HG02943 (cell line): ENCODE measurements around the gene GMPR.
A peak's percentile ranks its signal among the peaks of the same experiment; 100 is the strongest.

ENCODE experiments used
- ATAC-seq: cut with Tn5 transposase; IDR thresholded peaks from one replicate; pipeline ENCODE4 v1.9.1; 2021; ENCODE audit warnings: mild to moderate bottlenecking, low read depth, moderate library complexity; ENCODE audit not compliant: unreplicated experiment

GMPR gene

DNA sequence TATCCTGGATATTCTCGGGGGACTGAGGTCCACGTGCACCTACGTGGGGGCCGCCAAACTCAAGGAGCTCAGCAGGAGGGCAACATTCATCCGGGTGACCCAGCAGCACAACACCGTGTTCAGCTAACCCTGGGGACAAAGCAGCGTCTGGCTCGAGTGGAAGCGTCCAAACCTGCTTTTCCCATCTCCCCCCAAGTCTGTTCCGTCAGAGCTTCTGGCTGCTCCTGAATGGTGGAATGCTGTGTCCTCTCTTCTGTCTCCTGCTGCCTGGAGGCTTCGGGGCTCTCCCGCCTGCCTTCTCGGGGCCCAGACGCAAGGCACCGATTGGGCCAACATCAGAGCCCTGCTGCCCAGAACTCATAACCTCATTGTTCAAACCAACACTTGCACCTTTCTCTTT lies 56.7 kb downstream of the GMPR start:
- ATAC-seq = no peak

DNA sequence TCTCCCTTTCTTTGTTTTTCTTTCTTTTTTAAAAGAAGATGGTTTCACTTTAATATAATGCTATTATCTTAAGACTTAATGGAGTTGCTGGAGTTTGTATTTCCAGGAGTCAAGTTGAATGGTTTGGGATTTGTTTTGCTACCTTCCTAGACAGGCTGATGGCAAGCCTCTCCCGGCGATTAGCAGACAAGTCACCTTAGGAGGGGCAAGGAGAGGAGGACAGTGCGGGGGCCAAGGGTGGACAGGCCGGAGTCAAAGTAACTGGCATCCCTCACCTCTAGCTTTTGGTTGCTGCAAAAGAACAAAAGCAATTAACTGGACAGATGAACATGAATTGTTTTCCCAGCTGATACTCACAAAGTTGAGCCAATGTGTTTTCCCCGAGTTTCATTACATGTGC lies 57.1 kb downstream of the GMPR start:
- ATAC-seq = no peak

DNA sequence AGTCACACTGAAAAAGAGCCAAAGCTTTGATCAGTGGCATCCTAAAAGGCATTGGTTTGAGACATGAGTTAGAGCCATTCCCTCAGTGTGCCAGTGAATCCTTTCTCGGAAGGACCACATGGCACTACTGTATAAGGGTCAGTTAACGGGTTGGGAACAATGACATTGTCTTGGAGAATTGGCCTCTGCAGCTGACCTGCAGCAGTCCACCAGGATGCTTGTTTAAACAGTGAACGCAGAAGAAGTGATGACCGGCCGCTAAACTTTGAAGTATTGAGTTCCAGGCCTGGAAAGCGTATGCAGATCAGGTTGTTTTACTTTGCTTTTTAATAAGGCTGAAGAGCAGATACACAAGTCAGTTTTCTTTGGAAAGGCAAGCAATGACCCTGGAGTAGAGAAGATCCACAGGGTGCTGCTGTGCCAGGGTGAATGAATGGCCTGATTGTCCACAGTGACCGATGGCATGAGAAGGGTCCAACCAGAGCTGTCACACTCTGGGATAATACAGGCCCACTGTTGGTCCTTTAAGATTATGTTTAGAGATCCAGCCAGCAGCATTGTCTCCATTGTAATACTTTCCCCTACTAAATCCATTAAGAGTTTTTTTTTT lies 57.8 kb downstream of the GMPR start:
- no peak for ATAC-seq

DNA sequence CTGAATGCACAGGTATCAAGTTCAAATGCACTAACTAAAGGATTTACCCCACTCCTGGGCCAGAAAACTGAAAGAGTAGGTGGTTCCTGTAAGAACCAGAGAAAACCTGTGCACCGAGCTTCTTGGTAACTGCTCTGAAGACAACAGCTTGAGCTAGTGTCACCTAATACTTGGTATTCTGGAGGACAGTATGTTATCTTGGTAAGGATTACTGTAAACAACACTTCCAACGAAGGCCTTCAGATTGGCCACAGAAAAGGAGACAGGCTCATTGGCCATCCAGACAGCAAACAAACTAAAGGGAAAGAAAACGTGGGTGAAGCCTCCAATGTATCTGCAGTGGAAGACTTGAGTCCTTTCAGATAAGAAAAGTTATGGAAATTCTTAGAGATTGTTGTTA lies 61.5 kb downstream of the GMPR start:
- no peak for ATAC-seq

DNA sequence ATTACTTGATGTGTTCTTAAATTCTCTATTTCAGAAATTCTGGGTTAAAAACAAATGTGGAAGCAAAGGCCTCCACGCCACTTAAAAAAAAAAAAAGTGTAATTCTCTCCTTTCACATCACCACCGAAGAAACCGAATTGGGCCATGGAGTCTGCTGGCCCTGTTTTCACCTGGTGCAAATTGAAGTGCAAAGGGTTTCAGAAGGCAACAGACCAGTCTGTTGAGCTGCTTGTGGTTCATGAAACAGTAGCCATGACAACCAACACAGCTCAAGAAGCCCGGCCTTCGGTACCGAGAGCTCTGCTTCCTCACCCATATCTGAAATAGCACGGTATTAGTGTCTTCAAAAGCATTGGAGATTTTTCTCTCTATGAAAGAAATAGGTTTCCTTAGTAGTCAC lies 63.1 kb downstream of the GMPR start:
- no peak for ATAC-seq

DNA sequence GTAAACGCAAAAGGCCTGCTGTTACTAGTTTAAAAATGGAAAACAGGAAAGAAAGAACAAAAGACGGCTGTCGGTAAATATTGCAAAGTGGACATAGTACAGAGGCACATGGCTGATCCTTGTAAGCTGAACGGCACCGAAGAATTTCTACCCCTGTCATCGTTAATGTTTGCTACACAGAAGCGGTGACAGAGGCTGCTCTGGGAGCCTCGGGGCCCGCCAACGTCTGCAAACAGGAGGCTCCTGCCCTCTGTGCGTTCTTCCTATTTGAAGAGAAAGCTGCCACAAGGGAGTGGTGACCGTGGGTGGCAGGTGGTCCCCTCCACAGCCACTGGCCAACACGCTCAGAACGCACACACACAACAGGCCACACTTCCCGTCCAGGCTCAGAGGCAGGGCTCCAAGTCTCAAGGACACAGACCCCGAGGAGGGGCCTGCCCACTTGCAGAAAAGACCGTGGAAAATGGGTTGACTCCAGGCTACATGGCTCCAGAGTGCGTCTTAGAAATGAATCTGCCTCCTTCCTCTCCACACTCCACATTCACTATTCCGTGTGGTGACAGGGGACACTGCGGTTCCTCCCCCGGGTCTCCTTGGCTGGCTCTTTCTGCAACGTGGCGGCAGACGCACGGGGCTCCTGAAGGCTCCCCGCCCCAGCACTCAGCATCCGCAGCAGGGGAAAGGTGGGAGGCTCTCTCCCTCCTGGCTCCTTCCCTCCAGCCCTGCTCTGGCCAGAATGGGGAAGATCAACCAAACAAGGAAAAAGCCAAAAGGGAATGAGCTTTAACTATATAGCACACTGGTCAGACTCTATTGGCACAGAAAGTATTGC lies 64.5 kb downstream of the GMPR start:
- no peak for ATAC-seq

DNA sequence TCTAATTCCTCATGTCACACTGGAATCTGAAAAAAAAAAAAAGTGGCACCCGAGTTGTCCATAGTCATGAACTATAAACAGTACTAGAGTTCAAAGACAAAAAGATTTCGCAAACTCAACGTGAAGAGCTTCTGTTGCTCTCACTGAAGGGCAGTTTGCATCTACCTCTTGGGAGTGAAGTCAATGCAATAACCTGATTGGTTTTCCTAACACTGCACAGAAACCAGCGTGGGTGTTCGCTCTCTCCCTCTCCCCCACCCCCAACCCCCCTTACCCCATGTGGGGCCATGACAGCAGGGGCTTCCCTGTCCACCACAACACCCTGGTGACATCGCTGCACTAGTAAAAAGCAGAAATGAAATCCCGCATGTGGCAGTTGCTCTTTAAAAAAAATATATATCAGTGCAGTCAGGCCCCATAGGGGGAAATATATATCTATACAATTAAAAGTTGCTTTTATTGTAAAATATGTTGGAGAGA lies 66.9 kb downstream of the GMPR start:
- ATAC-seq = peak; percentile 74

DNA sequence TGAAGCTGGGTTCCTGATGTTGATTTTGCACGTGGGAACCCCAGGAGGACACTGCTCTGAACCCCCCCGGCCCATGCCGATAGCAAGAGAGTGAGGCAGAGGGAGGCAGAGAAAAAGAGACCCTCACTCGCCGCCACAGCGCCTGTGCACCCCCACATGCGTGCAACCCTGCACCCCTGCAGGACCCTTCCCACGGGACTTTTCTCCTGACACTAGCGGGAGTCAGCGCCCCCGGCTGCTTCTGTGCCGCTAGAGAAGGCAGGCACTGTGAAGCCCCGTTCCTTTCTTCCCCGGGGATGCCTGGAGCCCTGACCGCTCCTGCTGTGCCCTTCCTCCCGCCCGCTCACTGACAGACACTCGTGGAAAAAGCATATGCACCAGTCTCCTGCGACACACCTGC lies 67.4 kb downstream of the GMPR start:
- peak; percentile 31 for ATAC-seq

DNA sequence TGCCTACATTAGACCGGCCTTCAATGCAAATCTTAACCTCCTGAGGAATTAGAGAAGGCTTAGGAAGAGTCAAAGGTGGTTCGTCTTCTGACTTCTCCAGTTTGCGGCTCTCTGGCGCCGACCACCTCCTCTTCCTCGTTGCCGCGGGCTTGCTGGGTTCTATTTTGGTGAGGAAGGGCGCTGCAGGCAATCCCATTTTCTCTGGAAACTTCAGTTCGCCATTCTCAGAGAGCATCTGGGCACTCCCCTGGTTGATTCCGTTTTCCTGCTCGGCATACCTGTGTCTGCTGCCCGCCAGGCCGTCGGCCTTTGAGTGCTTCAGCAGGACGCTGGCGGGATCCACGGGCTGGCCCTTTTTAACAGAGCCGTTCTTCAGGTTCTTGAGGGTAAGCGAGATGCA lies 67.9 kb downstream of the GMPR start:
- no peak for ATAC-seq

DNA sequence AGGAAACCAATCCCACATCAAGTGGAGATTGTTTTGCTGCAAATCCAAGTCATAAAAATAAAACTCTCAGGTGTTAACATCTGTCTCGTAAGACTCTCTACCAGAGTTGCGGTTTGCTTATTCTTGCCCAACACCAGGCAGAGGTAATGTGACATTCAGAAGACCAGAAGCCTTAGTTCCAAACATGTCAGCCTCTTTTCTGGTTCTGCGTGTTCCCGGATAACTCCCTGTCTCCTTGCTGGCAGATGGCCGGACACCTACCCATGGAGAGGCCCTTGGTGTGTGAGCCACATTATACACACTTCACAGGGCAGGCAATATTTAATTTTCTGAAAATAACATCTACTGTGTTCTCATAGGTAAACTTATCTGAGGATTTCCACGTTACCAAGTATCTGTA lies 73.4 kb downstream of the GMPR start:
- no peak for ATAC-seq

DNA sequence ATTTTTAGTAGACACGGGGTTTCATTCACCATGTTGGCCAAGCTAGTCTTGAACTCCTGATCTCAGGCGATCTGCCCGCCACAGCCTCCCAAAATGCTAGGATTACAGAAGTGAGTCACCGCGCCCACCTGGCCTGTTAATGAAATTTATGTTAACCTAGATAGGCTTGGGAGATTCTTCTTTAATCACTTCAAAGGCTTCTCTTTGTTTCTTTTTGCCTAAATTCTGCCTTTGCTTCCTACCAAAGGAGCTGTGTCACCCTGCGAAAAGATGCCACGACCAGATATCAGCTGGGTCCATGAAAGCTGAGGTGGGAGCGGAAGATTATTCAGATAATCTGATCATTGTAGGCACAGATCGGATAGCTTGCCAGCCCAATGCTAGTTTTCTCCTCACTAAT lies 75.3 kb downstream of the GMPR start:
- no peak for ATAC-seq

DNA sequence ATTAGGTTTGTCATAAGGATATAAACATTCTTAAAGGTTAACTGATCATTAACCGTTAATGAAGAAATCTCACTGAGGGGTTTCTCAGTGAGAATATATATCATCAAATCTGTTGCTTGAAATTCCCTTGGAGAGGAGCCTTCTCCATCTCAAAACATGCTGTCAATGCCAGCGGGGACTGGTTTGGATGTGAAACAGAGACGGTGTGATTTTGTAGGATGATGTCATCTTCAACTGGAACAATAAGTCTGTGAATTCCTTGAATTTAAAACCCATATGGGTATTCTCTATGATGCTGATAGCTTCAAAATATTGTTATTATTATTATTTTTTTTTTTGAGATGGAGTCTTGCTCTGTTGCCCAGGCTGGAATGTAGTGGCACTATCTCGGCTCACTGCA lies 75.9 kb downstream of the GMPR start:
- ATAC-seq = no peak

DNA sequence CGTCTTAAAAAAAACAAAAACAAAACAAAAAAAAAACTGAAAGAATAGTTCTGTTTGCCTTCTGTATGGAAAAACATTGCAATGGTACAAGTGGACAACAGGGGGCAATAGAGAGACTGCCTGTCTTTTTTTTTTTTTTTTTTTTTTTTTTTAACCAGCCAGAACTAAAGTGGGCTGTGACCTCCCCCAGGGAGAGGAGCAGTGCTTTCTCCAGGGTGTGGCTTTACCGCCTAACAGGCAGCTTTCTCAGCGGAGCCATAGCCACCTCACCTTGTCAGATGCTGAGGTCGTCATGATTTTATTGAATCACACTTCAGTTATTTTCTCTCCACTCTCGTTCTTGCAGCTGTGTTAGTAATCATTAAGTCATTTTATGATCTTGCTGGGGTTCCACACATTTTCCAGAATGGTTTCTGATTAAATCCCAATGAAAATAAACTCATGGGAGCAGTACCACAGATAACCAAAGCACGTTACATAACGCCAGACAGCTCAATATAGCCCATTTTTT lies 78.4 kb downstream of the GMPR start:
- no peak for ATAC-seq

DNA sequence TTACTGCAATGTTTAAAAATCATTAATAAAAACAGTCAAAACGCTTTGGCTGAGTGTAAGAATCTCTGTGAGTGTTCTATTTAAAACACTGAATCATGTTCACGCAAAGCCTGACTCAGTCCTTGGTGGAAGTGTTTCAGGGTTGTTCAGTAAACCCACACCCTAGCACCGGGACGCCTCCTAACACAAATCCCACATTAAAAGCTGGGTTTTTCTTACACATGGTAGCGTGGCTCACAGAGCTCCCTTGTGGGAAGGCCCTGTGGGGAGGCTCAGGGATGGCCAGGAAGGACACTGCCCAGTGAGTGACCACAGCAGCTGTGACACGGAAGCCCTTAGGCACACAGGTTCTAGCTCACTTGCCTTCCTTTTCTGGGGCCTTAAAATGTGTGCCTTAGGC lies 80.2 kb downstream of the GMPR start:
- ATAC-seq = no peak

DNA sequence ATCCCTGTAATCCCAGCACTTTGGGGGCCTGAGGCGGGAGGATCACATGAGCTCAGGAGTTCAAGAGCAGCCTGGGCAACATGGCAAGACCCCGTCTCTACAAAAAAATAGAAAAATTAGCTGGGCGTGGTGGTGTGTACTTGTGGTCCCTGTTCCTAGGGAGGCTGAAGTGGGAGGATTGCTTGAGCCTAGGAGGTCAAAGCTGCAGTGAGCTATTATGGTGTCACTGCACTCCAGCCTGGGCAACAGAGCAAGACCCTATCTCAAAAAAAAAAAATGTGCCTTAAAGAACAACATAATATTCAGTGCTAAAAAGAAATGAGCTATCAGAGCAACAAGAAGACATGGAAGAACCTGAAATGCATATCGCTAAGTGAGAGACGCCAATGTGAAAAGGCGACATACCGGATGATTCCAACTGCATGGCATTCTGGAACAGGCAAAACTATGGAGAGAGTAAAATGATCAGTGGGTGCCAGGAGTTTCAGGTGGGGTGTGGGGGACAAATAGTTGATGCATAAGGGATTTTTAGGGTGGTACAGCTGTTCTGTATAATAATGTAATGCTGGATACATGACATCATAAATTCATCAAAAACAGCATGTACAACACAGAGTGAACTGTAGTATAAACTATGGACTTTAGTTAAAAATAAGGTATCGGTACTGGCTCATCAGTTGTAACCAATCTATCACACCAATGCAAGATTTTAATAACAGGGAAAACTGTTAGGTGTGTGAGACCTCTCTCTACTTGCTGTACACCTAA lies 80.8 kb downstream of the GMPR start:
- no peak for ATAC-seq

DNA sequence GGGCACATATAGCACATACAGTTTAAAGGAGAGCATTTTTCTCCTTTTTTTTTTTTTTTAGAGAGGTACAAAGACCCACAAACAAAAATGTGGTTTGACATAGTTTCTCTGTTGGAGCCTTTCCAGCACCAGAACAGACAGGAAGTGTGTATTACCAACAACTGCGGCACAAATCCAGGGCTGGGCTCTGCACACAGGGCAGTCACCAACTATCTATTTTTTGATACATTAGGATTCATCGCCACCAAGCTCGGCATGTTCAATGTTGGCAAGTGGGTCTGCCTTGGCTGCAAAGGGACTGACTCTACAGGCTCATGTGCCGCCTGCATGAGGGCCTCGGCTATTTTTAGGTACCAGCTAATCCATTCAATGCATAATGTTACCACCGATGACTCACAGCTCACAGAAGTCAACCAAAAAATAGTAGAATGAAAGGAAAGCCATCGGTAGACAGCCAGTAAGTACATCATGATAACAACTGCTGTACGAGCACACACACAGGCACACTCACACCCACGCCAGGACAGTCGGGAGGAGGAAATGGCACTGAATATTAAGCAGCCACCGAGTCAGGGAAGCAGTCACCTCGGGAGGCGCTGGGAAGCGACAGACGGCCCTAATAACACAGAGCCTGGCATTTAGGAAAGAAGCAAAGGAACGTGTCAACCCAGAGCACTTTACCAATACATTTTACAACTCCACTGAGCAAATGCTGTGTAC lies 81.6 kb downstream of the GMPR start:
- peak; percentile 48 for ATAC-seq

DNA sequence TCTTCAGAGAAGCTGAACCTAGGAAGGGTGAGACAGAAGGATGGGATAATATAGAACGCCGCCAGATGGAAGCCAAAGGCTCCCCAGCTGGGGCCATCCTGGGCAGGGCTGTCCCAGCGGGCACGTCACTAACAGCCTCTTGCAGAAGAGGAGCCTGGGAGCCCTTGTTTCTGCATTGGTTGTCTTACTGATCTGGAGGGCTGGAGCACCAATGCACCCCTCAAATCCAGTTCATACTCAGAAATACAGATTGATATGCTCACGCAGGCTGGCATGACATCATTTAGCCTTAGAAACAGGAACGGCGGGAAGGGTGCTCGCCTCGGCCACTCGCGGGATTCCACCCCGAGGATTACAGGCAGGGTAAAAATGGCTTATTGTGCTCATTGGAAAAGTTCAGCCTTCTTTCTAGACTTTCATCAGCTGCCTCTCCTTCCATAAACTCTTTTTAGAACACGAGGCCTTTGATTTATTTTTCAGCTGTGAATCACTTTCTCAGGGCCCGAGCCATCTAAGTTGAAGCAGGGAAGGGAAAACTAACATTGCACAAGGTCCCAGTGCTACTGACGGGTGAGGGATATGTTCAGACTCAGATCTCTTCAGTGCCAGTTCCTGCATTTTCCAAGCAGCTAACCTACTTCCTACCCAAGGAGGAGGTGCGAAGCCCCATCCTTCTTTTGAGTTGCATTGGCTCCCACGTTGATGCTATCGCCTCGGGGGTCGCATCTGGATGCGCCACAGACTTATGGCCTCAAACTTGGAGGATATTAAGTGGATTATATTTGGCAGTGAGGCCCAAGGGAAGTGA lies 82.3 kb downstream of the GMPR start:
- ATAC-seq = no peak

DNA sequence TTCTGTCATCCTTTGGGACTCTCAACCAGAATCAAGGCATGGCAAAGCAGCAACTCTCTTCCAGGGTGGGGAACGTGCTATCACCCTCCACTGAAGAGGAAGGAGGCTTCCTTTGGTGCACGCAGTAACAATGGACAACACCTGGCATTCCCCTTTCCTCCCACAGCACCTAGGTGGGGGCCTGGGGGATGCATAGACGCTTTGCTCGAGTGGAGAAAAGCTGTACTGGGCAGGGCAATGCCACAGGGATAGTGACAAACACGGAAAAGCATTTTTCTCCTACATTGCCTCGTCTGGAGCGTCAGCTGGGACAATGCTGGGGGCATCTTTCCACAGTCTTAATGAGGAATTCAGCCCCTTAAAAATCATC lies 82.9 kb downstream of the GMPR start:
- ATAC-seq = no peak

DNA sequence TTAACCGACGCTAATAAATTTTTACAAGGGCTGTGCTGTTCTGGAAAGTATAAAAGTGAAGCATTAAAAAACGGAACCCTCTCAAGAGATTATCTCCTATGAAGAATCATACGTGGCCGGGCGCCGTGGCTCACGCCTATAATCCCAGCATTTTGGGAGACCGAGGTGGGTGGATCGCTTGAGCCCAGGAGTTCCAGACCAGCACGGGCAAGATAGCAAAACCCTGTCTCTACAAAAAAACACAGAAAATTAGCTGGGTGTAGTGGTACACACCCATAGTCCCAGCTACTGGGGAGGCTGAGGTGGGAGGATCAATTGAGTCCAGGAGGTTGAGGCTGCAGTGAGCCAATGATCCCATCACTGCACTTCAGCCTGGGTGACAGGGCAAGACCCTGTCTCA lies 83.4 kb downstream of the GMPR start:
- no peak for ATAC-seq
